ENCODE measurements around the gene IL20.

DNA sequence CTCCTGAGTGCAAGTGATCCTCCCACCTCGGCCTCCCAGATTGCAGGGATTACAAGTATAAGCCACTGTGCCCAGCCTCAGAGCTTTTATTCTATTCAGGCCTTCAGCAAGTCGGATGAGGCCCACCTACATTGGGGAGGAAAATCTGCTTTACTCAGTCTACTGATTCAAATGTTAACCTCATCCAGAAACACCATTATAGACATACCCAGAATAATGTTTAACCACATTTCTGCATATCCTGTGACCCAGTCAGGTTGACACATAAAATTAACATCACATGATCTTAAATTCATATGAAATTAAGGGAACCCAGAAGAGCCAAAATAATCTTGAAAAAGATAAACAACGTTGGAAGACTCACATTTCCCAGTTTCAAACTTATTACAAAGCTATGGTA lies 14.9 kb downstream of the IL20 start:
- TF ChIP-seq, protein P1, sequence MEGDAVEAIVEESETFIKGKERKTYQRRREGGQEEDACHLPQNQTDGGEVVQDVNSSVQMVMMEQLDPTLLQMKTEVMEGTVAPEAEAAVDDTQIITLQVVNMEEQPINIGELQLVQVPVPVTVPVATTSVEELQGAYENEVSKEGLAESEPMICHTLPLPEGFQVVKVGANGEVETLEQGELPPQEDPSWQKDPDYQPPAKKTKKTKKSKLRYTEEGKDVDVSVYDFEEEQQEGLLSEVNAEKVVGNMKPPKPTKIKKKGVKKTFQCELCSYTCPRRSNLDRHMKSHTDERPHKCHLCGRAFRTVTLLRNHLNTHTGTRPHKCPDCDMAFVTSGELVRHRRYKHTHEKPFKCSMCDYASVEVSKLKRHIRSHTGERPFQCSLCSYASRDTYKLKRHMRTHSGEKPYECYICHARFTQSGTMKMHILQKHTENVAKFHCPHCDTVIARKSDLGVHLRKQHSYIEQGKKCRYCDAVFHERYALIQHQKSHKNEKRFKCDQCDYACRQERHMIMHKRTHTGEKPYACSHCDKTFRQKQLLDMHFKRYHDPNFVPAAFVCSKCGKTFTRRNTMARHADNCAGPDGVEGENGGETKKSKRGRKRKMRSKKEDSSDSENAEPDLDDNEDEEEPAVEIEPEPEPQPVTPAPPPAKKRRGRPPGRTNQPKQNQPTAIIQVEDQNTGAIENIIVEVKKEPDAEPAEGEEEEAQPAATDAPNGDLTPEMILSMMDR (IDR thresholded peaks at IDR 0.05), result no peak
- no peak for TF ChIP-seq POLR2A (IDR thresholded peaks at IDR 0.05)
